Measurements from ENCODE around the gene ZNF621. TPM values are rescaled to one million over a fixed set of nuclear protein-coding genes. Genes with fewer than 3 reads are reported as not detected.

ZNF621 gene
- total and polyA plus RNA-seq, 2 of the 8 experiments (the other 6 are each of a cell fraction or from before 2014, with no cell fraction given), result 10.9 to 15.4 TPM

Small RNA genes lying within 50 kb of the gene (small RNA-seq; reads per million reads assigned to genes)
- gene RNU5B-2P (ENCODE audit: insufficient read depth), result not detected

Other genes starting within 250 kb of the ZNF621 start
- 111 and 115 TPM in 2 replicates for gene EIF1B, start 215.3 kb upstream of the ZNF621 start, total RNA-seq (2021; fragmentation: NEBNext Ultra II Directional; extraction: Animal tissue kit (Norgen Biotek cat#: 25700))
- 42.4 and 42.5 TPM in 2 replicates for gene EIF1B, start 215.3 kb upstream of the ZNF621 start, polyA plus RNA-seq (2011; rRNA removed)
- 0.44 and 0.60 TPM in 2 replicates for gene ENTPD3, start 137.8 kb upstream of the ZNF621 start, total RNA-seq (2021; fragmentation: NEBNext Ultra II Directional; extraction: Animal tissue kit (Norgen Biotek cat#: 25700))
- gene ENTPD3, start 137.8 kb upstream of the ZNF621 start, polyA plus RNA-seq (2011; rRNA removed), result 0.66 and 1.0 TPM in 2 replicates
- gene RPL14, start 67.6 kb upstream of the ZNF621 start, total RNA-seq (2021; fragmentation: NEBNext Ultra II Directional; extraction: Animal tissue kit (Norgen Biotek cat#: 25700)), result 2,341 and 2,363 TPM in 2 replicates
- 201 and 1,192 TPM in 2 replicates for gene RPL14, start 67.6 kb upstream of the ZNF621 start, polyA plus RNA-seq (2011; rRNA removed)
- gene ZNF619, start 47.8 kb upstream of the ZNF621 start, total RNA-seq (2021; fragmentation: NEBNext Ultra II Directional; extraction: Animal tissue kit (Norgen Biotek cat#: 25700)), result 7.0 and 8.2 TPM in 2 replicates
- 2.2 and 2.3 TPM in 2 replicates for gene ZNF619, start 47.8 kb upstream of the ZNF621 start, polyA plus RNA-seq (2011; rRNA removed)
- 20.2 and 21.4 TPM in 2 replicates for gene ZNF620, start 18.9 kb upstream of the ZNF621 start, total RNA-seq (2021; fragmentation: NEBNext Ultra II Directional; extraction: Animal tissue kit (Norgen Biotek cat#: 25700))
- 5.1 and 5.3 TPM in 2 replicates for gene ZNF620, start 18.9 kb upstream of the ZNF621 start, polyA plus RNA-seq (2011; rRNA removed)

Data from H1 (cell line).